ENCODE measurements around the gene MTUS2. TPM values are rescaled to one million over a fixed set of nuclear protein-coding genes. Genes with fewer than 3 reads are reported as not detected.

MTUS2 gene
- total and polyA plus RNA-seq, 4 donors = under 0.01 to 0.70 (median 0.15) TPM

DNA sequence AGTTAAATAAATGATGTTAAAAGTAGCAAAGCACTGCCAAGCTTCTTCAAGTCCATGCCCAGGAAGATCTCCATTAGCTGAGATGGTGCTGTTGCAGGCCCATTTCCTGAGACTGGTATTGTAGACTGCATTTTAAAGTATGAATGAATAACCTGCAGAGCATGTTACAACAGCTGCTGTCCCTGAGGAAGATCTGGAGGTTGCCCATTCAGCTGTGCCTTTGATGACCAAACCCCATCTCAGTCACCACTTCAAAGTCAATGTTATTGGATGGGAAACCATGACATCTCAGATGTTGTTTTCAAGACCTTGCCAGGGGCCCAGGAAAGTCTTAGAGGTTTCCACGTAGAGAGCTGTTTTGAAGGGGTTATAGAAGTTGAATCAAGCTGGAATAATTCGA lies 281.3 kb downstream of the MTUS2 start:
- Histone ChIP-seq H3K27ac (ENCODE audit: low read depth in 1 of 2, low read length in 2 of 2) (no peak overlapping the region), H3K27me3 (ENCODE audit: control insufficient read depth in 4 of 4, insufficient read depth in 4 of 4, low read length in 3 of 4) (no peaks in the 10 kb centered on the region), H3K4me3 (ENCODE audit: low read depth in 1 of 3, low read length in 3 of 3) (no peak overlapping the region), H3K36me3 (ENCODE audit: control insufficient read depth in 4 of 4, insufficient read depth in 3 of 4, low read depth in 1 of 4, low read length in 3 of 4) (no peaks in the 10 kb centered on the region), H3K4me1 (ENCODE audit: control insufficient read depth in 4 of 4, insufficient read depth in 4 of 4, low read length in 3 of 4) (no peaks in the 10 kb centered on the region), H3K9ac (ENCODE audit: low read depth in 1 of 2, low read length in 2 of 2) (no peak overlapping the region), H3K9me3 (ENCODE audit: control insufficient read depth in 4 of 4, low read length in 3 of 4) (no peaks in the 10 kb centered on the region)
- 38% methylated on average over 2 of the region's 2 CpGs for WGBS
- no peak for DNase-seq (ENCODE audit: low spot score)
- no peak for TF ChIP-seq RAD21 (IDR thresholded peaks at IDR 0.05)
- TF ChIP-seq RXRA (IDR thresholded peaks at IDR 0.05) = no peak
- TF ChIP-seq REST (IDR thresholded peaks at IDR 0.05) = no peak
- no peak for TF ChIP-seq HNF4A (conservative IDR thresholded peaks at IDR 0.05)
- TF ChIP-seq, protein P1, sequence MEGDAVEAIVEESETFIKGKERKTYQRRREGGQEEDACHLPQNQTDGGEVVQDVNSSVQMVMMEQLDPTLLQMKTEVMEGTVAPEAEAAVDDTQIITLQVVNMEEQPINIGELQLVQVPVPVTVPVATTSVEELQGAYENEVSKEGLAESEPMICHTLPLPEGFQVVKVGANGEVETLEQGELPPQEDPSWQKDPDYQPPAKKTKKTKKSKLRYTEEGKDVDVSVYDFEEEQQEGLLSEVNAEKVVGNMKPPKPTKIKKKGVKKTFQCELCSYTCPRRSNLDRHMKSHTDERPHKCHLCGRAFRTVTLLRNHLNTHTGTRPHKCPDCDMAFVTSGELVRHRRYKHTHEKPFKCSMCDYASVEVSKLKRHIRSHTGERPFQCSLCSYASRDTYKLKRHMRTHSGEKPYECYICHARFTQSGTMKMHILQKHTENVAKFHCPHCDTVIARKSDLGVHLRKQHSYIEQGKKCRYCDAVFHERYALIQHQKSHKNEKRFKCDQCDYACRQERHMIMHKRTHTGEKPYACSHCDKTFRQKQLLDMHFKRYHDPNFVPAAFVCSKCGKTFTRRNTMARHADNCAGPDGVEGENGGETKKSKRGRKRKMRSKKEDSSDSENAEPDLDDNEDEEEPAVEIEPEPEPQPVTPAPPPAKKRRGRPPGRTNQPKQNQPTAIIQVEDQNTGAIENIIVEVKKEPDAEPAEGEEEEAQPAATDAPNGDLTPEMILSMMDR (IDR thresholded peaks at IDR 0.05; ENCODE audit: low read depth, low read length, missing input control) = no peak
- no peak for TF ChIP-seq TAF1 (conservative IDR thresholded peaks at IDR 0.05)
- no peak for TF ChIP-seq FOXA1 (IDR thresholded peaks at IDR 0.05)

DNA sequence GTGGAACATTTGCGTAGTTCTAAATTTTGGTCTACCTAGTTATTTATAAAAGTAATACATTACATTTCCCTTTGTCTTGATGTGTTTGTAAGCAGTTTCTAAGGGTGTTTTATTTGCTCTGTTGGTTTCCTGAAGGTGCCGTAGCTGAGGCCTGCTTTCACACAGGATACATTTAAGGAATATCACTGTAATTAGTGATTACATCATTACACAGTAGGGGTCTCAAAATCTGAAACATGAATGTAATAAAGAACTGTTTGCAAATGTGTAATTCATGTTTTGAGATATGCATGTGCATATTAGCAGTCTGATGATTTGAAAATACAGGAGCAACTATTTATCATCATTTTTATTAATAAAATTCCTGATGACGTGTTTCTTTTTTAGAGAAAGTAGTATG lies 281.8 kb downstream of the MTUS2 start:
- Histone ChIP-seq H3K9me3 (ENCODE audit: control insufficient read depth in 4 of 4, low read length in 3 of 4) (no peaks in the 10 kb centered on the region), H3K36me3 (ENCODE audit: control insufficient read depth in 4 of 4, insufficient read depth in 3 of 4, low read depth in 1 of 4, low read length in 3 of 4) (no peaks in the 10 kb centered on the region), H3K4me3 (ENCODE audit: low read depth in 1 of 3, low read length in 3 of 3) (no peak overlapping the region), H3K4me1 (ENCODE audit: control insufficient read depth in 4 of 4, insufficient read depth in 4 of 4, low read length in 3 of 4) (no peaks in the 10 kb centered on the region), H3K9ac (ENCODE audit: low read depth in 1 of 2, low read length in 2 of 2) (no peak overlapping the region), H3K27me3 (ENCODE audit: control insufficient read depth in 4 of 4, insufficient read depth in 4 of 4, low read length in 3 of 4) (no peaks in the 10 kb centered on the region), H3K27ac (ENCODE audit: low read depth in 1 of 2, low read length in 2 of 2) (no peak overlapping the region)
- 87% methylated on average over 3 of the region's 3 CpGs for WGBS
- no peak for TF ChIP-seq YY1 (IDR thresholded peaks at IDR 0.05)
- TF ChIP-seq EGR1 (IDR thresholded peaks at IDR 0.05; ENCODE audit: low read depth in 2 of 2) = no peak
- TF ChIP-seq REST (IDR thresholded peaks at IDR 0.05) = no peak
- TF ChIP-seq NR2F2 (IDR thresholded peaks at IDR 0.05) = no peak
- TF ChIP-seq HNF4G (IDR thresholded peaks at IDR 0.05) = no peak
- TF ChIP-seq RXRA (IDR thresholded peaks at IDR 0.05) = no peak
- TF ChIP-seq RAD21 (IDR thresholded peaks at IDR 0.05) = no peak
- TF ChIP-seq TAF1 (conservative IDR thresholded peaks at IDR 0.05) = no peak
- TF ChIP-seq, protein P2, sequence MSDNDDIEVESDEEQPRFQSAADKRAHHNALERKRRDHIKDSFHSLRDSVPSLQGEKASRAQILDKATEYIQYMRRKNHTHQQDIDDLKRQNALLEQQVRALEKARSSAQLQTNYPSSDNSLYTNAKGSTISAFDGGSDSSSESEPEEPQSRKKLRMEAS (IDR thresholded peaks at IDR 0.05) = no peak
- TF ChIP-seq FOXA2 (IDR thresholded peaks at IDR 0.05) = no peak
- TF ChIP-seq GABPA (IDR thresholded peaks at IDR 0.05 in 1 of 2, conservative IDR thresholded peaks at IDR 0.05 in 1 of 2) = no peak
- no peak for DNase-seq (ENCODE audit: low spot score)
